WI38 (cell line): ENCODE results near the gene IRF2BP1.
"Not testable (repeated sequence)": the region's sequence is repeated elsewhere in the genome, so short reads cannot be mapped to it uniquely, and the experiment has no call there.

Experiments
- H3K4me3 ChIP-seq: 2 replicates; pipeline ENCODE4 v1.5.1; 2011; ENCODE audit warnings: low read depth, mild to moderate bottlenecking, control low read depth, low read length
- CTCF ChIP-seq: IDR thresholded peaks from 2 replicates; pipeline ENCODE4 v1.5.1; 2012; ENCODE audit warnings: low read depth, mild to moderate bottlenecking, control low read depth, low read length

The IRF2BP1 gene

GRCh38 chr19:45901912-45902650 is 16.1 kb upstream of the IRF2BP1 start, which contains the start of gene MYPOP:
Gene MYPOP (minus strand): TSS chr19:45902613. CDS start chr19:45901773, 840 bp downstream.
- TF ChIP-seq CTCF = no peak
- H3K4me3 ChIP-seq = peak within 1 kb of the TSS; percentile 71

- TF ChIP-seq CTCF = no peak
Measured at GRCh38 chr19:45901432-45901911, 15.5 kb upstream of the IRF2BP1 start.

GRCh38 chr19:45900738-45901431 is 14.9 kb upstream of the IRF2BP1 start:
- no peak for TF ChIP-seq CTCF
- peak overlapping the region; percentile 71 for H3K4me3 ChIP-seq

More at GRCh38 chr19:45901432-45901911, 15.5 kb upstream of the IRF2BP1 start:
- H3K4me3 ChIP-seq = peak overlapping the region; percentile 71

- no peak overlapping the region for H3K4me3 ChIP-seq
- TF ChIP-seq CTCF = no peak
Measured at GRCh38 chr19:45899919-45900589, 14.1 kb upstream of the IRF2BP1 start.

GRCh38 chr19:45899253-45899652 is 13.3 kb upstream of the IRF2BP1 start:
- H3K4me3 ChIP-seq = no peak overlapping the region
- no peak for TF ChIP-seq CTCF

- no peak overlapping the region for H3K4me3 ChIP-seq
- TF ChIP-seq CTCF = no peak
Measured at GRCh38 chr19:45897261-45897812, 11.4 kb upstream of the IRF2BP1 start.

- not testable (repeated sequence) for H3K4me3 ChIP-seq
Measured at GRCh38 chr19:45895983-45896599, 10.2 kb upstream of the IRF2BP1 start.
